IMR-90 (cell line): ENCODE results near the gene ANO2.

Source experiments
- BHLHE40 ChIP-seq: fragments of 150-350 bp; IDR thresholded peaks from 2 replicates; pipeline ENCODE4 v1.6.1; 2016; ENCODE audit warnings: mild to moderate bottlenecking, low read depth, low read length
- CEBPB ChIP-seq: IDR thresholded peaks from 2 replicates; pipeline ENCODE4 v1.6.1; 2012; ENCODE audit warnings: low read depth, low read length, improper control_type of control experiment
- CTCF ChIP-seq: conservative IDR thresholded peaks from 2 replicates; pipeline ENCODE4 v1.5.1; 2012; ENCODE audit warnings: mild to moderate bottlenecking, low read depth, low read length, improper control_type of control experiment
- FOS ChIP-seq: fragments of 150-350 bp; IDR thresholded peaks from 2 replicates; pipeline ENCODE4 v1.6.1; 2016; ENCODE audit warnings: low read depth, low read length
- MAFK ChIP-seq: IDR thresholded peaks from 2 replicates; pipeline ENCODE4 v1.6.1; 2012; ENCODE audit warnings: low read depth, low read length, improper control_type of control experiment
- MXI1 ChIP-seq: IDR thresholded peaks from 2 replicates; pipeline ENCODE4 v1.6.1; 2012; ENCODE audit warnings: low read depth, mild to moderate bottlenecking, low read length, moderate library complexity, borderline replicate concordance
- POLR2A ChIP-seq: IDR thresholded peaks from 2 replicates; pipeline ENCODE4 v1.6.1; 2012; ENCODE audit warnings: mild to moderate bottlenecking, low read depth, low read length
- RAD21 ChIP-seq: IDR thresholded peaks from 2 replicates; pipeline ENCODE4 v1.6.1; 2012; ENCODE audit warnings: low read length, improper control_type of control experiment
- RCOR1 ChIP-seq: IDR thresholded peaks from 2 replicates; pipeline ENCODE4 v1.6.1; 2012; ENCODE audit warnings: mild to moderate bottlenecking, low read length, improper control_type of control experiment; ENCODE audit not compliant: insufficient replicate concordance
- SMC3 ChIP-seq: fragments of 150-350 bp; IDR thresholded peaks from 2 replicates; pipeline ENCODE4 v1.6.1; 2016; ENCODE audit warnings: low read depth, mild to moderate bottlenecking, antibody characterized with exemption, low read length, moderate library complexity
- TF ChIP-seq, protein P1 (sequence below): fragments of 150-350 bp; IDR thresholded peaks from 2 replicates; pipeline ENCODE4 v1.6.1; 2017; ENCODE audit warnings: mild to moderate bottlenecking, antibody characterized with exemption, low read length, low read depth

GRCh38 chr12:5692850-5693249 lies 252.2 kb downstream of the ANO2 start:
- TF ChIP-seq CTCF (no peak), SMC3 (no peak), RCOR1 (no peak), POLR2A (no peak), MAFK (no peak), MXI1 (no peak), BHLHE40 (no peak), FOS (no peak), CEBPB (no peak), RAD21 (no peak)
- TF ChIP-seq, protein P1, sequence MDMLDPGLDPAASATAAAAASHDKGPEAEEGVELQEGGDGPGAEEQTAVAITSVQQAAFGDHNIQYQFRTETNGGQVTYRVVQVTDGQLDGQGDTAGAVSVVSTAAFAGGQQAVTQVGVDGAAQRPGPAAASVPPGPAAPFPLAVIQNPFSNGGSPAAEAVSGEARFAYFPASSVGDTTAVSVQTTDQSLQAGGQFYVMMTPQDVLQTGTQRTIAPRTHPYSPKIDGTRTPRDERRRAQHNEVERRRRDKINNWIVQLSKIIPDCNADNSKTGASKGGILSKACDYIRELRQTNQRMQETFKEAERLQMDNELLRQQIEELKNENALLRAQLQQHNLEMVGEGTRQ, result no peak
